ENCODE data around the gene GALNT2.

GRCh38 chr1:230314142-230314470 is 247.1 kb downstream of the GALNT2 start:
- no peak for TF ChIP-seq SUZ12 (IDR thresholded peaks at IDR 0.05; ENCODE audit: extremely low read depth, insufficient read depth, insufficient read length)
- no peak for TF ChIP-seq YY1 (IDR thresholded peaks at IDR 0.05; ENCODE audit: insufficient read depth, insufficient read length)
